ENCODE results near the gene SEPTIN2.

GRCh38 chr2:241270531-241270930 lies 45.2 kb upstream of the SEPTIN2 start:
- TF ChIP-seq YY1 (IDR thresholded peaks at IDR 0.05; ENCODE audit: insufficient read depth, insufficient read length) (no peak), ZNF274 (IDR thresholded peaks at IDR 0.05; ENCODE audit: low read depth, low read length) (no peak)

Data from NT2/D1 (cell line).